Measurements from ENCODE around the gene LGR4.

The LGR4 gene

GRCh38 chr11:27429761-27430393, 42.7 kb downstream of the LGR4 start:
- DNase-seq (ENCODE audit: low read depth, low spot score) = no peak

GRCh38 chr11:27427183-27427980, 45.2 kb downstream of the LGR4 start:
- DNase-seq (ENCODE audit: low read depth, low spot score) = no peak

DNA sequence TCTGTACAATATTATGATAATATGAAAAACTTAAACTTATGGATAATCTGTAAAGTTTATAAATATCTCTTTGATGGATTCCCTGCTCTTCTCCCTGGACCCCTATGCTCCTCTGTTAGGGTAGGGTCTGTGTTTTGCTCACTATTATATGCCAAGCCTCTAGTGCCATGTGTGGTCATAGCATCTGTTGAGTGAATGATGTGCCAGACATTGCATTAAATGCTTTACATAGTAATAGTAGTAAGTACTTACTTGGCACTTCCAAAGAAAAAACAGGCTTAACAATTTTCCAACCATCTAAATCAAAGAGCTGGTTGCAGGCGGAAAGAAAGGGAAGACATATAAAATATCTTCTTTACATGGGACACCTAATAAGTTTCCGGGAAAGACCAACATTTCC, 46.8 kb downstream of the LGR4 start:
- no peak for DNase-seq (ENCODE audit: low read depth, low spot score)

- DNase-seq (ENCODE audit: low read depth, low spot score) = no peak
Measured at GRCh38 chr11:27423125-27423524, 49.5 kb downstream of the LGR4 start.

DNA sequence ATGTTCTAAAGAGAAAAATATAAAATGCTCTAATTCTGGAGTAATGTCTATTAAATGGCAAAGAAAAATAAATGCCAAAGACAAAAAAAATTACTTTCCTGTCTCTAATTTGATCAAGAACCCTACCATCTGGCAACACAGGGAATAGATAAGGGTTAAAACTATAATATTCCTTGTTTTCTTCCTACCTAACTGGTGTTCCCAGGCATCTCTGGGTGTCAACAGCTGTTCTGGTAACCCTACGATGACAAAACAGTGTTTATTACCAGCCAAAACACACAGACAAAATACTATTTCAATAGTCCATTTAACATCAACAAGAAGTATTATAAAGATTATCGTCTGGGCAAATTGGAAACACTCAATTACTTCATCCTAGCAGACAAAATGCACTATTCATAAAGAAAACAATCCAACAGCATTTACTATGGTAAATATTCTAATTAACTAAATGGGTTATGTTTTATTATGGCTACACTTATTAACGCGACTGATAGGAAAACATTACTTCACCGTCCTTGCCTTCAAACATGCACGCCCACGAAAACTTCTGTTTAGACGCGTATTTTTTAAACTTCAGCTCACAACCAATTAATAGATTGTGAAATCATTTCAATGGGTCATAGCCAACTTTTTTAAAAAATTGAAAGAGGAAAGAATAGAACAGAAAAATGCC, 50.6 kb downstream of the LGR4 start:
- DNase-seq (ENCODE audit: low read depth, low spot score) = no peak

DNA sequence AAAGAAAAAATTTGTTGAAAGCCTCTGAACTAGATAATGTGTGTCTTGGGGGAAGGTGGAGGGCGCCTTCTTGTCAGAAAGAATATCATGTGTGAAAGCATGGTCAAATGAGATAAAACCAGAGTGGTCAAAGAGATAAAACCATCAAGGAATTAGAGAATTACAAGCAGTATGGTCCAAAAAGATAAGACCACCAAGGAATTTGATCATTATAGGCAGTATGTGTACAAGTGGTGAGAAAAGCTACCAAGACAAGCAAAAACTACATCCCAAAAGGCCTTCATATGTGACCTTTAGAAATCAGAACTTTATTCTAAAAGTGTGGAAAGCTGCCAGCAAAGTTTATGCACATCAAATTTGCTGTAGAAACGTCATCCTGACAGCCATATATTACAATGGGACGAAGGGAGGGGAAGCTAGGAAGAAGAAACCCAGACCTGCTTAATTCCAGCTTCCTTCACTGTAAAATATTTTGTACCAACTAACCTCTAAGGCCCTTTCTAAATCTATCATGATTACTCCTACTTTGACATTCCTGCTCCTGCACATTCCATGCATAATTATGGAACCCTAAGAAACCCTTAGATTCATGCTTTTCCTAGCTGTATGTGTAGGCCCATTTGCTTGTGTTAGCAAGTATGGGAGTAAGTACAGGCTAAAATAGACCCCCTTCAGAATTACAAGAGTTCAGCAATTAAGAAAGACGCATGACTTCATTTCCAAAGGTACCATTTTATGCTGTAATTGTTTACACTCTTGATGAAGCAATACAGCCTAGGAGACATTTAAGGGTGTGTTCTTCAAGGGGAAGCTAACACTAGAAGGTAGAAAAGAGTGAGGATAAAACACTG, 51.6 kb downstream of the LGR4 start:
- no peak for DNase-seq (ENCODE audit: low read depth, low spot score)

DNA sequence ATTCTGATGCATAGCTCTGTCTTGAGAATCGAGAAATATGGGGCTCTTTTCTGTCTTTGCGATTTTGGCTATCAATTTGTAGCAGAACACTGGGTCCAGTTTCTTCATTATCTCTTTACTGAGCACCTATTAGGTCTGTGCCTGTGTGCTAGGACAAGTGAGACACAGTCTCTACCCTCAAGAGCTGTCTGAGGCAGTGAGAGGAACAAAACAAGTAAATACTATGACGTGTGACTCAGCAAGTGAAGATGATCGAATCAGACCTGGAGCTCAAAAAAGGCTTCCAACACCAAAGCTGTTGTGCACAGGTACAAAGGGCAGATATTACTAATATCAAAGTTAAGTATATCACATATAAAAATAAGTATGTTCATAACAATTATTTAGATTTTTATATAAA, 52.4 kb downstream of the LGR4 start:
- DNase-seq (ENCODE audit: low read depth, low spot score) = no peak

- no peak for DNase-seq (ENCODE audit: low read depth, low spot score)
Measured at GRCh38 chr11:27418356-27418755, 54.2 kb downstream of the LGR4 start.

GRCh38 chr11:27416568-27417176, 55.9 kb downstream of the LGR4 start:
- DNase-seq (ENCODE audit: low read depth, low spot score) = no peak

GRCh38 chr11:27414644-27415043, 57.9 kb downstream of the LGR4 start:
- DNase-seq (ENCODE audit: low read depth, low spot score) = no peak

DNA sequence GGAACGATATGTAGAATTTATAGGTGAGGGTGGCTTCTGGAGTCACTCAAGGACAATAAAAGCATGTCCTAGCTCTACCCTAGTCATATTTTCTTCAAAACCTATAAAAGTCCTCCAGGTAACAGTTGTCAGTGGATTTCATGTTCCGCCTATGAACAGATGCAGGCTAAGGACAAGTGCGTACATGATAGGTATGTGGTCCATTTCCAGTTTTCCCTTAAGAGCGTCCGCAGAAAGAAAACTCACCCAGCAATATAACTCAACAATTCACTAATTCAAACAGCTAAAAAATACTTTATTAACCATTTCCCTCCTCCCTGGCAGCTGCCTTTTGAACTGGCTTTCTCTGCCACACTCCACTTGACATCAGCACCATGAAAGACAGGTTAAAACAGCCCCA, 59.4 kb downstream of the LGR4 start:
- no peak for DNase-seq (ENCODE audit: low read depth, low spot score)

- DNase-seq (ENCODE audit: low read depth, low spot score) = no peak
Measured at GRCh38 chr11:27412192-27412691, 60.3 kb downstream of the LGR4 start.

DNA sequence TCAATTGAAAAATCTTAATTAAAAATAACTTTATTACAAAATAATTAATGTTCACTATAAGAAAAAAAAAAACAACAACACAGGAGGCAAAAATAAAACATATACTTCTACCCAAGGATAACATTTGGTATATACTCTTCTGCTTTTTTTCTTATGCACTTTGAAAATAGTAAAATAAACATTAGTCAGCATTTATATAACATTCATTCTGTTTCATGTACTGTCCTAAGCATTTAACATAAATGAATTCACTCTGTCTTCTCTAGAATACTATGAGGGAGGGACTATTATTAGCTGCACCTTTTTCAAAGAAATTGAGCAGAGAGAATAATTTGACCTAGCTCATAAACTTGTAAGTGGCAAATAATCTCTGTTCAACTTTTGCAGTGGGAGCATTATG, 61.3 kb downstream of the LGR4 start:
- no peak for DNase-seq (ENCODE audit: low read depth, low spot score)

DNA sequence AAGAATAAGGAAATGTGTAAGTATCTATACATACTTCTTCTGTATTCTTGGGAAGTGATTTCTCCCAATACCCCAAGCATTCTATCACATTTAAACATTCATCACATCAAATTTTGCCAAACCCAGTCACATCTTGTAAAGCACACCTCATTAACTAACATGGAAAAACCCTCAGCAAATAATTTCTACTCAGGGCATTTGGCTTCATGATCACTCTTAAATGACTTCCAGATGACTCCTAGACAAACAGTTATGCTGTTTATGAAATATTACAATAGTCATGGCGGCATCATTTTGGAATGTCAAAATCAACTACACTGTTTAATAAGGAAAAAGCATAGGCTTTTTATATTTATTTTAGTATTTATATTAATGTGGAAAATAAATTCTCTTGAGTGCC, 62.3 kb downstream of the LGR4 start:
- no peak for DNase-seq (ENCODE audit: low read depth, low spot score)

GRCh38 chr11:27409742-27410141, 62.8 kb downstream of the LGR4 start:
- no peak for DNase-seq (ENCODE audit: low read depth, low spot score)

GRCh38 chr11:27409049-27409448, 63.5 kb downstream of the LGR4 start:
- no peak for DNase-seq (ENCODE audit: low read depth, low spot score)

- DNase-seq (ENCODE audit: low read depth, low spot score) = no peak
Measured at GRCh38 chr11:27408246-27408800, 64.3 kb downstream of the LGR4 start.

DNA sequence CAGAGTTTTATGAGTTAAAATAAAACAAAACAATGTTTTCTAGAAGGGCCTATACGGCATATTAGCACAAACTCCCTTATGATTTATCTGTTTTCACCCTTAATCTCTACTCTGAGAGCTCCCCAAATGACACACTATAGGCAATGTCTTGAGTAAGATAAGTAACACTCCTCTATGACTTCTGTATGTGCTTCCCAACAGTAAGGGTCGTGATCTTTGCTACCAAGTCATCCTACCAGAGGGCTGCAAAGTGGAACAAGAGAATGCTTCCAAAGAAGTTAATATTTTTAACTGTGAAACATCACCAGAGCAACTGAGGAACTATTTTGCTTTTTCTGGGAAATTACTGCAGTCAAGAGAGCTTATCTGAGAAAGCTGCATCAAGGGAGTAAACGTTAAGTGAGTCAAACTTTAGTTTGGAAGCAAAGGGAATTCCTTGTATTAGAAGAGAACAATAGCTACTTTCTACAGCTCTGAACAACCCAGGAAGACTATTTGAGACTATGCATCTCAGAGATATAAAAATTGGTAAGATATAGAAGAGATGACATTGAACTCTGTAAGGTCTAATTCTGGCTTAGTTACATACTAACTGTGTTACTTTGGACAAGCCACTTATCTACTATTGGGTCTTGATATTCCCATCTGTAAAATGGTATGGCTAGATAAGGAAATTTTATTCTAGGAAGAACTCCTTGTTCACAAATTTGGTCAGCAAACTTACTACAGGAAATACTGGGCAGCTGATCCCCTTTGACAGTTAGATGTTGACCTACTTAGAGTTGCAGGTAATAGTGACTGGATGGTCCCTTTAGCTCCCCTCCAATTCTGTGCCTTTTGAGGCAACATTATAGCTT, 65.9 kb downstream of the LGR4 start:
- DNase-seq (ENCODE audit: low read depth, low spot score) = no peak

GRCh38 chr11:27405134-27405533, 67.5 kb downstream of the LGR4 start:
- DNase-seq (ENCODE audit: low read depth, low spot score) = no peak

- DNase-seq (ENCODE audit: low read depth, low spot score) = no peak
Measured at GRCh38 chr11:27404427-27404826, 68.2 kb downstream of the LGR4 start.

Data from iPS DF 19.7 (cell line).